SK-N-SH (cell line): ENCODE measurements around the gene SHISAL2B. TPM values are rescaled to one million over a fixed set of nuclear protein-coding genes. Genes with fewer than 3 reads are reported as not detected.

Experiments used
- CTCF ChIA-PET: fragments of 300-600, 350-600 bp; formaldehyde crosslinking; extraction: SDS; loops from one replicate; lab custom pipeline; 2021; lab: Yijun Ruan, JAX
- POLR2A ChIA-PET: fragments of 350-600 bp; sonication (Branson Sonifier 250); formaldehyde crosslinking; extraction: SDS; loops from one replicate; lab custom pipeline; 2020; ENCODE audit warnings: antibody characterized with exemption, inconsistent platforms; lab: Yijun Ruan, JAX
- DNase-seq: peaks from one replicate; pipeline ENCODE4 v3.0.0; 2012
- H2AFZ ChIP-seq: fragments of 200-600 bp; sonication (generic); 2 replicates; pipeline ENCODE4 v1.8.1; 2016; ENCODE audit warnings: antibody characterized with exemption, mild to moderate bottlenecking, low read depth
- H3F3A ChIP-seq: fragments of 200-600 bp; sonication (generic); replicated peaks from 2 replicates; pipeline ENCODE3; 2016; ENCODE audit warnings: antibody characterized with exemption, mild to moderate bottlenecking; ENCODE audit not compliant: insufficient read depth
- H3K27ac ChIP-seq, 2 experiments: fragments of 200-500 bp in 1 of 2; fragments of 200-600 bp in 1 of 2; sonication (Bioruptor generic) in 1 of 2; sonication (generic), shearing (Covaris generic) in 1 of 2; 2 replicates each; pipeline versions ENCODE4 v1.5.1 to v1.6.1; 2014 to 2016; ENCODE audit warnings: low read depth in 2 of 2, inconsistent platforms in 1 of 2, low read length in 1 of 2, mild to moderate bottlenecking in 1 of 2, mixed read lengths in 1 of 2
- H3K27me3 ChIP-seq: fragments of 200-600 bp; sonication (generic), shearing (Covaris generic); 2 replicates; pipeline ENCODE4 v1.6.1; 2016; ENCODE audit warnings: mixed run types; ENCODE audit not compliant: insufficient read depth
- H3K36me3 ChIP-seq, 2 experiments: fragments of 200-500 bp in 1 of 2; fragments of 200-600 bp in 1 of 2; sonication (Bioruptor generic) in 1 of 2; sonication (generic) in 1 of 2; replicated peaks in 1 of 2; 2 replicates each; pipeline versions ENCODE3 to v1.5.1; 2014 to 2016; ENCODE audit warnings: low read length in 1 of 2, mild to moderate bottlenecking in 1 of 2; ENCODE audit not compliant: insufficient read depth in 2 of 2, control insufficient read depth in 1 of 2
- H3K4me1 ChIP-seq, 2 experiments: fragments of 200-500 bp in 1 of 2; fragments of 200-600 bp in 1 of 2; sonication (Bioruptor generic) in 1 of 2; sonication (generic), shearing (Covaris generic) in 1 of 2; 2 replicates each; pipeline versions ENCODE4 v1.5.1 to v1.6.1; 2014 to 2016; ENCODE audit warnings: low read depth in 1 of 2, low read length in 1 of 2, mixed run types in 1 of 2; ENCODE audit not compliant: insufficient read depth in 2 of 2, control insufficient read depth in 1 of 2
- H3K4me2 ChIP-seq: fragments of 200-600 bp; sonication (generic), shearing (Covaris generic); 2 replicates; pipeline ENCODE4 v1.6.1; 2017; ENCODE audit warnings: mixed run types
- H3K4me3 ChIP-seq, 2 experiments: fragments of 200-500 bp in 1 of 2; fragments of 200-600 bp in 1 of 2; sonication (Bioruptor generic) in 1 of 2; sonication (generic), shearing (Covaris generic) in 1 of 2; 2 replicates each; pipeline versions ENCODE4 v1.5.1 to v1.8.1; 2014 to 2016; ENCODE audit warnings: low read depth in 2 of 2, inconsistent platforms in 1 of 2, low read length in 1 of 2, mild to moderate bottlenecking in 1 of 2, mixed read lengths in 1 of 2, moderate library complexity in 1 of 2
- H3K79me2 ChIP-seq: fragments of 200-600 bp; sonication (generic); 2 replicates; pipeline ENCODE4 v1.8.1; 2017; ENCODE audit warnings: mild to moderate bottlenecking; ENCODE audit not compliant: insufficient read depth
- H3K9ac ChIP-seq: fragments of 200-600 bp; sonication (generic); 2 replicates; pipeline ENCODE4 v1.6.1; 2017; ENCODE audit warnings: mixed run types
- H3K9me2 ChIP-seq: fragments of 200-600 bp; sonication (generic); 2 replicates; pipeline ENCODE4 v1.6.1; 2017; ENCODE audit warnings: mixed run types
- H3K9me3 ChIP-seq: fragments of 200-600 bp; sonication (generic); 2 replicates; pipeline ENCODE4 v1.6.1; 2017; ENCODE audit warnings: mixed run types, mild to moderate bottlenecking, moderate library complexity
- H4K20me1 ChIP-seq: fragments of 200-600 bp; sonication (generic); 2 replicates; pipeline ENCODE4 v1.6.1; 2017; ENCODE audit warnings: mild to moderate bottlenecking, mixed run types; ENCODE audit not compliant: insufficient read depth
- CHD2 ChIP-seq: fragments of 150-350 bp; IDR thresholded peaks from 2 replicates; pipeline ENCODE4 v1.6.1; 2018; ENCODE audit warnings: low read length; ENCODE audit not compliant: partially characterized antibody
- FOXM1 ChIP-seq: IDR thresholded peaks from 2 replicates; pipeline ENCODE4 v1.4.0; 2012; ENCODE audit warnings: low read depth, mild to moderate bottlenecking
- GABPA ChIP-seq: IDR thresholded peaks from 2 replicates; pipeline ENCODE4 v1.4.0; 2012; ENCODE audit warnings: low read depth, mild to moderate bottlenecking
- MEF2A ChIP-seq: IDR thresholded peaks from 2 replicates; pipeline ENCODE4 v1.4.0; 2012; ENCODE audit warnings: low read depth, borderline replicate concordance
- REST ChIP-seq: IDR thresholded peaks from 2 replicates; pipeline ENCODE4 v1.6.1; 2012; ENCODE audit warnings: mild to moderate bottlenecking, low read depth, low read length, moderate library complexity
- RXRA ChIP-seq: IDR thresholded peaks from 2 replicates; pipeline ENCODE4 v1.4.0; 2012; ENCODE audit warnings: low read depth, mild to moderate bottlenecking, borderline replicate concordance
- ZBTB33 ChIP-seq: IDR thresholded peaks from 2 replicates; pipeline ENCODE4 v1.4.0; 2012; ENCODE audit warnings: low read depth, borderline replicate concordance
- WGBS: methylation state at CpG from one replicate; pipeline ENCODE4 v1.1.6; 2017; ENCODE audit warnings: low lambda C conversion rate; 5-methylcytosine and 5-hydroxymethylcytosine counted together
- polyA plus RNA-seq, 3 experiments: library from polyadenylated mRNA; depleted of rRNA; stranded (reverse); fragments of >200 nt; gene quantifications; 2 replicates each; pipeline ENCODE4 v1.2.3, GENCODE V29; 2012
- TF ChIP-seq, protein P1 (sequence below): fragments of 200-600 bp; sonication (generic); IDR thresholded peaks from 2 replicates; pipeline ENCODE4 v1.6.1; 2017; ENCODE audit warnings: antibody characterized with exemption, mild to moderate bottlenecking, moderate library complexity

The SHISAL2B gene
- polyA plus RNA-seq, 1 of the 3 experiments (the other 2 are of a cell fraction): not detected

DNA sequence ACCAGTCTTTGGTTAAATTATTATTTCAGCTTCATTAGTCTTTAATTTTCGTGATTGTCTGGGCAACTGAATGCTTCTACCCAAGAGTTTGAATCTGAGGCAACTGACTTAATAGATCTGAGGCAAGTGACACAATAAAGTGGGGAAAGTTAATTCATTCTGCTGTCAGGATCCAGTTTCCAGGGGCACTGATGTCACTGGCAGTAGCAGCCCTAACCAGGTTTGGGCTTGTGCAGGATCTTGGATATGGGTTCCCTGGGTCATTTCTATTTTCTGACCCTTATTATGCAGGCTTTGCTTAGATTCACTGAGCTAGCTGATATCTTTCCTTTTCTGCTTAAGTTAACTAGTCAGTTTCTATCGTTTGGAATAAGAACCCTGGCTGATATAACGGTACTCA lies 68.6 kb downstream of the SHISAL2B start:
- 0 out of 2 replicates have a peak, but pooled peaks cover 4% of the 10 kb centered on the region for H4K20me1 ChIP-seq
- H3K27me3 ChIP-seq: no peaks in the 10 kb centered on the region
- H3K79me2 ChIP-seq: peaks cover 75% of the 10 kb centered on the region
- DNase-seq: no peak
- POLR2A ChIA-PET: no interaction called here
- TF ChIP-seq REST: no peak
- no peak for TF ChIP-seq RXRA
- no peak for TF ChIP-seq MEF2A
- TF ChIP-seq CHD2: no peak
- TF ChIP-seq, protein P1, sequence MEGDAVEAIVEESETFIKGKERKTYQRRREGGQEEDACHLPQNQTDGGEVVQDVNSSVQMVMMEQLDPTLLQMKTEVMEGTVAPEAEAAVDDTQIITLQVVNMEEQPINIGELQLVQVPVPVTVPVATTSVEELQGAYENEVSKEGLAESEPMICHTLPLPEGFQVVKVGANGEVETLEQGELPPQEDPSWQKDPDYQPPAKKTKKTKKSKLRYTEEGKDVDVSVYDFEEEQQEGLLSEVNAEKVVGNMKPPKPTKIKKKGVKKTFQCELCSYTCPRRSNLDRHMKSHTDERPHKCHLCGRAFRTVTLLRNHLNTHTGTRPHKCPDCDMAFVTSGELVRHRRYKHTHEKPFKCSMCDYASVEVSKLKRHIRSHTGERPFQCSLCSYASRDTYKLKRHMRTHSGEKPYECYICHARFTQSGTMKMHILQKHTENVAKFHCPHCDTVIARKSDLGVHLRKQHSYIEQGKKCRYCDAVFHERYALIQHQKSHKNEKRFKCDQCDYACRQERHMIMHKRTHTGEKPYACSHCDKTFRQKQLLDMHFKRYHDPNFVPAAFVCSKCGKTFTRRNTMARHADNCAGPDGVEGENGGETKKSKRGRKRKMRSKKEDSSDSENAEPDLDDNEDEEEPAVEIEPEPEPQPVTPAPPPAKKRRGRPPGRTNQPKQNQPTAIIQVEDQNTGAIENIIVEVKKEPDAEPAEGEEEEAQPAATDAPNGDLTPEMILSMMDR: no peak
- TF ChIP-seq GABPA: no peak
- no peak for TF ChIP-seq FOXM1
- TF ChIP-seq ZBTB33: no peak
- H3K36me3 ChIP-seq: peaks cover 17% of the 10 kb centered on the region in 2 experiments
- no peak overlapping the region for H2AFZ ChIP-seq
- WGBS: 88% methylated on average over 3 of the region's 3 CpGs
- H3K4me2 ChIP-seq: no peak overlapping the region
- no peak overlapping the region for H3K9ac ChIP-seq
- no peaks in the 10 kb centered on the region for H3F3A ChIP-seq
- no peaks in the 10 kb centered on the region for H3K9me3 ChIP-seq
- CTCF ChIA-PET: interaction anchor here (1.2 kb wide), 1 partner anchor 124 kb away, joined by 3 read pairs; no protein-coding TSS in a partner anchor
- peaks cover 2 to 4% of the 10 kb centered on the region in 2 experiments; a peak in 2 of 4 replicates for H3K4me1 ChIP-seq
- H3K27ac ChIP-seq: no peak overlapping the region
- H3K4me3 ChIP-seq: no peak overlapping the region
- no peaks in the 10 kb centered on the region for H3K9me2 ChIP-seq
